Caco-2 (cell line): Measurements from ENCODE around the gene ARAP3. TPM values are rescaled to one million over a fixed set of nuclear protein-coding genes. Genes with fewer than 3 reads are reported as not detected.
A peak's percentile ranks its signal among the peaks of the same experiment; 100 is the strongest.

Experiments
- BruUV-seq: library from RNA; stranded (reverse); fragments of 400-500 nt; replicated peaks from 2 replicates; lab custom pipeline; 2021; lab: Mats Ljungman, UMichigan
- CTCF ChIA-PET: fragments of 300-600 bp; sonication (Branson Sonifier 250); formaldehyde crosslinking; loops from one replicate; lab custom pipeline; 2022; ENCODE audit warnings: antibody characterized with exemption; lab: Charles Lee
- POLR2A ChIA-PET: fragments of 300-600 bp; sonication (Branson Sonifier 250); formaldehyde crosslinking; loops from one replicate; lab custom pipeline; 2022; ENCODE audit warnings: antibody characterized with exemption; lab: Charles Lee
- DNase-seq, 2 experiments: peaks; one replicate each; pipeline versions ENCODE4 v3.0.0 to v3.0.0-alpha.2; 2020 to 2022
- H3K27me3 ChIP-seq: replicated peaks from 2 replicates; pipeline ENCODE4 v1.6.0; 2011; ENCODE audit warnings: low read length; ENCODE audit not compliant: control insufficient read depth, insufficient read depth
- H3K36me3 ChIP-seq: 2 replicates; pipeline ENCODE4 v1.5.1; 2011; ENCODE audit warnings: low read length; ENCODE audit not compliant: control insufficient read depth, insufficient read depth
- H3K4me1 ChIP-seq: fragments of 250-450 bp; sonication (Bioruptor Pico); 2 replicates; pipeline ENCODE4 v1.5.1; 2020; ENCODE audit warnings: mild to moderate bottlenecking
- H3K4me3 ChIP-seq: 2 replicates; pipeline ENCODE4 v1.5.1; 2011; ENCODE audit warnings: low read depth, mild to moderate bottlenecking, control low read depth, low read length
- H3K9me3 ChIP-seq: fragments of 250-450 bp; sonication (Bioruptor Pico); 2 replicates; pipeline ENCODE4 v1.5.1; 2020; ENCODE audit warnings: mild to moderate bottlenecking, moderate library complexity
- H3K27ac Mint-ChIP-seq: one replicate; pipeline ENCODE4 v1.8.0; 2022; ENCODE audit warnings: mixed read lengths; ENCODE audit not compliant: unreplicated experiment
- H3K27me3 Mint-ChIP-seq: one replicate; pipeline ENCODE4 v1.8.0; 2022; ENCODE audit warnings: mixed read lengths; ENCODE audit not compliant: insufficient read depth, unreplicated experiment
- H3K36me3 Mint-ChIP-seq: one replicate; pipeline ENCODE4 v1.8.0; 2022; ENCODE audit warnings: mild to moderate bottlenecking, mixed read lengths; ENCODE audit not compliant: insufficient read depth, unreplicated experiment
- H3K4me1 Mint-ChIP-seq: one replicate; pipeline ENCODE4 v1.8.0; 2022; ENCODE audit warnings: low read depth, mixed read lengths; ENCODE audit not compliant: unreplicated experiment
- H3K4me3 Mint-ChIP-seq: one replicate; pipeline ENCODE4 v1.8.0; 2022; ENCODE audit warnings: mild to moderate bottlenecking, moderate library complexity, mixed read lengths; ENCODE audit not compliant: unreplicated experiment
- H3K9me3 Mint-ChIP-seq: one replicate; pipeline ENCODE4 v1.8.0; 2022; ENCODE audit warnings: mixed read lengths; ENCODE audit not compliant: unreplicated experiment
- CTCF ChIP-seq, 2 experiments: fragments of 200-600 bp in 1 of 2; IDR thresholded peaks; 1 replicate in 1 of 2; 2 replicates in 1 of 2; pipeline versions ENCODE4 v1.5.1 to v1.8.0; 2011 to 2022; ENCODE audit warnings: antibody characterized with exemption in 1 of 2, control low read depth in 1 of 2, inconsistent platforms in 1 of 2, low read depth in 1 of 2, low read length in 1 of 2, mild to moderate bottlenecking in 1 of 2, moderate library complexity in 1 of 2; ENCODE audit not compliant: insufficient read depth in 1 of 2, severe bottlenecking in 1 of 2, unreplicated experiment in 1 of 2
- intact Hi-C: fragments of 100-400 bp; cut with micrococcal nuclease; formaldehyde crosslinking; loops from one replicate; pipeline ENCODE4 v1.10.0; 2022; ENCODE audit not compliant: unreplicated experiment
- total RNA-seq: library from RNA; stranded (reverse); gene quantifications from 2 replicates; pipeline ENCODE4 v1.2.3, GENCODE V29; 2022

The ARAP3 gene
- total RNA-seq, 1 experiment from 2014 or later: 6.3 TPM

- Mint-ChIP-seq H3K4me3 (peak within 1 kb of the TSS; percentile 90), H3K36me3 (peaks cover 7% of the 10 kb centered on the region), H3K27ac (peak within 1 kb of the TSS; percentile 72), H3K4me1 (peaks cover 9% of the 10 kb centered on the region), H3K9me3 (no peaks in the 10 kb centered on the region), H3K27me3 (no peaks in the 10 kb centered on the region)
- ChIA-PET POLR2A (interaction anchor here (0.9 to 3.0 kb wide), 5 partner anchors 9 to 45 kb away, joined by 3 to 23 read pairs (median 7); partner anchors contain the start of genes DIAPH1 and FCHSD1), CTCF (interaction anchor here (0.6 to 3.7 kb wide), 6 partner anchors 14 to 72 kb away, joined by 3 to 40 read pairs (median 8); partner anchors contain the start of genes DIAPH1 and FCHSD1)
- Histone ChIP-seq H3K9me3 (no peaks in the 10 kb centered on the region), H3K4me1 (peaks cover 10% of the 10 kb centered on the region; the same call in 1 of the 2 replicates), H3K27me3 (no peaks in the 10 kb centered on the region), H3K36me3 (peaks cover 1% of the 10 kb centered on the region; the same call in 1 of the 2 replicates), H3K4me3 (peak within 1 kb of the TSS; percentile 85)
- intact Hi-C loops: loop anchor here (1.0 kb wide), 3 partner anchors 15 to 44 kb away; partner anchors contain the start of gene FCHSD1
- BruUV-seq: no TSS peak
- TF ChIP-seq CTCF (IDR thresholded peaks at IDR 0.05; ENCODE audit: insufficient read depth in 1 of 2, low read depth in 1 of 2, low read length in 1 of 2, severe bottlenecking in 1 of 2, unreplicated experiment in 1 of 2): no peak
- peak; percentile 93 to 98 for DNase-seq
Measured at GRCh38 chr5:141636413-141637122, 45.5 kb downstream of the ARAP3 start, which contains the start of the genes HDAC3 and RELL2. HDAC3 (minus strand) TSS chr5:141636849; CDS start chr5:141636790, 59 bp downstream. RELL2 (plus strand) TSS chr5:141636997; CDS start chr5:141638226, 1,229 bp downstream.

- ChIA-PET CTCF (interaction anchor here (0.6 to 3.7 kb wide), 3 partner anchors 17 to 67 kb away, joined by 3 to 40 read pairs (median 33); partner anchors contain the start of gene DIAPH1), POLR2A (interaction anchor here (1.3 to 3.0 kb wide), 3 partner anchors 15 to 44 kb away, joined by 7 to 23 read pairs (median 19); partner anchors contain the start of genes DIAPH1 and FCHSD1)
- DNase-seq: no peak
- Mint-ChIP-seq H3K27me3 (no peaks in the 10 kb centered on the region), H3K4me3 (peak overlapping the region; percentile 90), H3K4me1 (peaks cover 4% of the 10 kb centered on the region), H3K9me3 (no peaks in the 10 kb centered on the region), H3K36me3 (peaks cover 4% of the 10 kb centered on the region), H3K27ac (peak overlapping the region; percentile 72)
- intact Hi-C loops: loop anchor here (1.0 kb wide), 2 partner anchors 15 to 17 kb away; partner anchors contain the start of gene FCHSD1
- Histone ChIP-seq H3K36me3 (peaks cover 1% of the 10 kb centered on the region; the same call in 1 of the 2 replicates), H3K27me3 (no peaks in the 10 kb centered on the region), H3K4me3 (peak overlapping the region; percentile 85), H3K4me1 (peaks cover 8% of the 10 kb centered on the region; the same call in 1 of the 2 replicates), H3K9me3 (no peaks in the 10 kb centered on the region)
- TF ChIP-seq CTCF (IDR thresholded peaks at IDR 0.05; ENCODE audit: insufficient read depth in 1 of 2, low read depth in 1 of 2, low read length in 1 of 2, severe bottlenecking in 1 of 2, unreplicated experiment in 1 of 2): no peak
- no TSS peak for BruUV-seq
Measured at GRCh38 chr5:141636106-141636412, 46.0 kb downstream of the ARAP3 start.

GRCh38 chr5:141635646-141636045 is 46.4 kb downstream of the ARAP3 start:
- Mint-ChIP-seq H3K9me3 (no peaks in the 10 kb centered on the region), H3K27ac (no peak overlapping the region), H3K36me3 (peaks cover under 1% of the 10 kb centered on the region), H3K4me1 (no peaks in the 10 kb centered on the region), H3K27me3 (no peaks in the 10 kb centered on the region), H3K4me3 (peak overlapping the region; percentile 90)
- POLR2A ChIA-PET: interaction anchor here (3.0 kb wide), 1 partner anchor 16 kb away, joined by 23 read pairs; the partner anchor contains the start of gene DIAPH1
- no peak for TF ChIP-seq CTCF (IDR thresholded peaks at IDR 0.05; ENCODE audit: insufficient read depth in 1 of 2, low read depth in 1 of 2, low read length in 1 of 2, severe bottlenecking in 1 of 2, unreplicated experiment in 1 of 2)
- no peaks in the 10 kb centered on the region for H3K9me3 ChIP-seq
- H3K27me3 ChIP-seq: no peaks in the 10 kb centered on the region
- peaks cover 8% of the 10 kb centered on the region; the same call in 1 of the 2 replicates for H3K4me1 ChIP-seq
- peaks cover 1% of the 10 kb centered on the region; the same call in 1 of the 2 replicates for H3K36me3 ChIP-seq
- H3K4me3 ChIP-seq: peak overlapping the region; percentile 85
- intact Hi-C loops: loop anchor here (1.0 kb wide), 2 partner anchors 16 kb away; partner anchors contain the start of gene FCHSD1
- no TSS peak for BruUV-seq
- DNase-seq: no peak
- CTCF ChIA-PET: interaction anchor here (3.7 kb wide), 1 partner anchor 17 kb away, joined by 40 read pairs; the partner anchor contains the start of gene DIAPH1
